OCI-LY1 (cell line): Measurements from ENCODE around the gene HSD17B14.
"Not testable (repeated sequence)": the region's sequence is repeated elsewhere in the genome, so short reads cannot be mapped to it uniquely, and the experiment has no call there.

Experiments
- H2AFZ ChIP-seq: fragments of 200-600 bp; sonication (generic), shearing (Covaris generic); 2 replicates; pipeline ENCODE4 v1.6.0; 2014; ENCODE audit warnings: antibody characterized with exemption, mild to moderate bottlenecking, low read length
- H3F3A ChIP-seq: fragments of 200-600 bp; sonication (generic), shearing (Covaris generic); 2 replicates; pipeline ENCODE4 v1.6.0; 2014; ENCODE audit warnings: mild to moderate bottlenecking, antibody characterized with exemption, low read length, moderate library complexity; ENCODE audit not compliant: insufficient read depth
- H3K27ac ChIP-seq: fragments of 200-600 bp; sonication (generic); 2 replicates; pipeline ENCODE4 v1.5.1; 2014; ENCODE audit warnings: low read length, mixed run types, mild to moderate bottlenecking, low read depth; ENCODE audit not compliant: poor library complexity, severe bottlenecking
- H3K27me3 ChIP-seq: fragments of 200-600 bp; sonication (generic); 2 replicates; pipeline ENCODE4 v1.6.0; 2014; ENCODE audit warnings: antibody characterized with exemption, mild to moderate bottlenecking, low read length, moderate library complexity; ENCODE audit not compliant: insufficient read depth
- H3K36me3 ChIP-seq: fragments of 200-600 bp; sonication (generic); 2 replicates; pipeline ENCODE4 v1.6.1; 2014; ENCODE audit warnings: mild to moderate bottlenecking, antibody characterized with exemption, low read length, moderate library complexity, mixed read lengths; ENCODE audit not compliant: insufficient read depth
- H3K4me1 ChIP-seq: fragments of 200-600 bp; sonication (generic); 2 replicates; pipeline ENCODE4 v1.5.1; 2014; ENCODE audit warnings: mild to moderate bottlenecking, low read length, moderate library complexity; ENCODE audit not compliant: insufficient read depth, severe bottlenecking
- H3K4me2 ChIP-seq: fragments of 200-600 bp; sonication (generic), shearing (Covaris generic); 2 replicates; pipeline ENCODE4 v1.6.1; 2014; ENCODE audit warnings: low read length
- H3K4me3 ChIP-seq: fragments of 200-600 bp; sonication (generic); 2 replicates; pipeline ENCODE4 v1.5.1; 2014; ENCODE audit warnings: low read length, low read depth, mild to moderate bottlenecking, mixed read lengths; ENCODE audit not compliant: poor library complexity, severe bottlenecking
- H3K79me2 ChIP-seq: fragments of 200-600 bp; shearing (Covaris generic); 2 replicates; pipeline ENCODE4 v1.6.1; 2016; ENCODE audit warnings: mixed run types, low read length, mixed read lengths; ENCODE audit not compliant: insufficient read depth
- H3K9ac ChIP-seq: fragments of 200-600 bp; sonication (generic), shearing (Covaris generic); 2 replicates; pipeline ENCODE4 v1.6.1; 2014; ENCODE audit warnings: mild to moderate bottlenecking, low read length, mixed read lengths
- H3K9me2 ChIP-seq: fragments of 200-600 bp; sonication (generic), shearing (Covaris generic); 2 replicates; pipeline ENCODE4 v1.6.1; 2014; ENCODE audit warnings: low read depth, mild to moderate bottlenecking, low read length, mixed read lengths
- H3K9me3 ChIP-seq: fragments of 200-600 bp; shearing (Covaris generic); 2 replicates; pipeline ENCODE4 v1.6.1; 2014; ENCODE audit warnings: low read length, mixed read lengths
- H4K20me1 ChIP-seq: fragments of 200-600 bp; sonication (generic), shearing (Covaris generic); 2 replicates; pipeline ENCODE4 v1.6.0; 2016; ENCODE audit warnings: mild to moderate bottlenecking, low read length; ENCODE audit not compliant: insufficient read depth
- EZH2 ChIP-seq: fragments of 200-600 bp; sonication (generic), shearing (Covaris generic); IDR thresholded peaks from 2 replicates; pipeline ENCODE4 v1.8.0; 2017; ENCODE audit warnings: borderline replicate concordance, mixed run types, mild to moderate bottlenecking, antibody characterized with exemption, low read length, moderate library complexity, mixed read lengths
- TF ChIP-seq, protein P1 (sequence below): fragments of 200-600 bp; sonication (generic), shearing (Covaris generic); IDR thresholded peaks from 2 replicates; pipeline ENCODE4 v1.5.1; 2017; ENCODE audit warnings: mild to moderate bottlenecking, antibody characterized with exemption, low read length, moderate library complexity, mixed read lengths

The HSD17B14 gene

DNA sequence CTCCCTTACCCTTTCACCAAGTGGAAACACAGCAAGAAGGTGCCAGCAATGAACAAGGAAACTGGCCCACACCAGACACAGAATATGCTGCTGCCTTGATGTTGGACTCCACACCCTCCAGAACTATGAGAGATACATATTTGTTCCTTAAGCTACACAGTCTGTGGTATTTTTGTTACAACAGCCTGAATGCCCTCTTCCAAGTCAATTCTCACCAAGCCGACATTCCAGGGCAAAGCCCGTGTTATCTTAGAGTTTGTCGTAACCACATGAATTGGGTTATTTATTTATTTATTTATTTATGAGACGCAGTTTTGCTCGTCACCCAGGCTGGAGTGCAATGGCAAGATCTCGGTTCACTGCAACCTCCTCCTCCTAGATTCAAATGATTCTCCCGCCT is 66.0 kb downstream of the HSD17B14 start:
- Histone ChIP-seq H2AFZ (no peak overlapping the region), H3K36me3 (no peaks in the 10 kb centered on the region), H4K20me1 (no peaks in the 10 kb centered on the region), H3K4me2 (no peak overlapping the region), H3K9me3 (no peaks in the 10 kb centered on the region), H3K79me2 (no peaks in the 10 kb centered on the region), H3F3A (no peaks in the 10 kb centered on the region), H3K4me1 (no peaks in the 10 kb centered on the region), H3K4me3 (no peak overlapping the region), H3K9me2 (no peaks in the 10 kb centered on the region), H3K27ac (no peak overlapping the region), H3K27me3 (no peaks in the 10 kb centered on the region; the same call in 1 of the 2 replicates), H3K9ac (no peak overlapping the region)
- TF ChIP-seq EZH2: no peak
- TF ChIP-seq, protein P1, sequence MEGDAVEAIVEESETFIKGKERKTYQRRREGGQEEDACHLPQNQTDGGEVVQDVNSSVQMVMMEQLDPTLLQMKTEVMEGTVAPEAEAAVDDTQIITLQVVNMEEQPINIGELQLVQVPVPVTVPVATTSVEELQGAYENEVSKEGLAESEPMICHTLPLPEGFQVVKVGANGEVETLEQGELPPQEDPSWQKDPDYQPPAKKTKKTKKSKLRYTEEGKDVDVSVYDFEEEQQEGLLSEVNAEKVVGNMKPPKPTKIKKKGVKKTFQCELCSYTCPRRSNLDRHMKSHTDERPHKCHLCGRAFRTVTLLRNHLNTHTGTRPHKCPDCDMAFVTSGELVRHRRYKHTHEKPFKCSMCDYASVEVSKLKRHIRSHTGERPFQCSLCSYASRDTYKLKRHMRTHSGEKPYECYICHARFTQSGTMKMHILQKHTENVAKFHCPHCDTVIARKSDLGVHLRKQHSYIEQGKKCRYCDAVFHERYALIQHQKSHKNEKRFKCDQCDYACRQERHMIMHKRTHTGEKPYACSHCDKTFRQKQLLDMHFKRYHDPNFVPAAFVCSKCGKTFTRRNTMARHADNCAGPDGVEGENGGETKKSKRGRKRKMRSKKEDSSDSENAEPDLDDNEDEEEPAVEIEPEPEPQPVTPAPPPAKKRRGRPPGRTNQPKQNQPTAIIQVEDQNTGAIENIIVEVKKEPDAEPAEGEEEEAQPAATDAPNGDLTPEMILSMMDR: no peak

DNA sequence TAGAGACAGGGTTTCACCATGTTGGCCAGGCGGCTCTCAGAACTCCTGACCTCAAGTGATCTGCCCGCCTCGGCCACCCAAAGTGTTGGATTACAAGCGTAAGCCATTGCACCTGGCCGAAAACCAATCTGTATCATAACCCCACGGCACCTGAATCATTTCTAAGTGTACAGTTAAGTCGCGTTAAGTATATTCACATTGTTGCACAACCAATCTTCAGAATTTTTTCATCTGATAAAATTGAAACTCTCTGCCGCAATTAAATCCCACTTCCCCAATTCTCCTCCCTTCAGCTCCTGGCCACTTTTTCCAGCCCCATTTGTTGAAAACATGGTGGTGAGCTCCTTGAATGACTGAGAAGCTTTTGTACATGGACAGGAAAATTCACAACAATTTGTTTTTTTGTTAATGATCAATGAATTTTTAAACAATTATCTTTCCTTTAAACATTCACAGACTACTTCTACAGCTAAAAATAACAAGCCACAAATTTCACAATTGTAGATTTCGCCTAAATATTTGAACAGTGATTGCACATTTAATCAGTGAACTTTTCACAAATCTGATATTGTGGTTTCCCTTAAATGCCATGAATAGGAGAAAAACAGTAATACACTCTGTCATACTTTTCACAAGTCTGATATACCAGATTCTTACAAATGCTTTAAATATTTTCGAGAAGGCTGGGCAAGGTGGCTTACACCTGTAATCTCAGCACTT is 67.1 kb downstream of the HSD17B14 start:
- Histone ChIP-seq H2AFZ (no peak overlapping the region), H3K9me2 (no peaks in the 10 kb centered on the region), H3K27me3 (no peaks in the 10 kb centered on the region; the same call in 1 of the 2 replicates)

DNA sequence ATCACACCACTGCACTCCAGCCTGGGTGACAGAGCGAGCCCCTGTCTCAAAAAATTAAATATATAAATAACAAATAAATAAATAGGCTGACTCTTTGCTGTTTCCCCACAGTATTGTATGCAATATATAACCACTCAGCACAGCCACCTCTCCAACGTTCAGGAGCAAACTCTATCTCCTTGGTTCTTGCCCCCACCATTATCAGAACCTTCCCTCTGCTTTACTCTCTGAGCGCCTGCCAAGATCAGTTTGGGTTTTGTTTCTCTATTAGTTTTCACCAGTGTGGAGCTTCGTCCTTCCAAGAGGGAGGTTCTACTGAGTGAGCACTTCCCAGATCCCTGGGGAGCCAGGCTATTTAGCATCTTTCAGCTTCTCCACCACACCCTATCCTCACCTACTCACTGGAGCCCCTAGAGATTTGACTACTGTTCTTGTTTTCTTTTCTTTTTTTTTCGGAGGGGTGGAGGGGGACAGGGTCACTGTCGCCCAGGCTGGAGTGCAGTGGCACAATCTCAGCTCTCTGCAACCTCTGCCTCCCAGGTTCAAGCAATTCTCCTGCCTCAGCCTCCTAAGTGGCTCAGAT is 68.0 kb downstream of the HSD17B14 start:
- not testable (repeated sequence) for H3K27me3 ChIP-seq, H3K4me1 ChIP-seq, H3K9ac ChIP-seq, H4K20me1 ChIP-seq, H2AFZ ChIP-seq, H3K36me3 ChIP-seq, H3K79me2 ChIP-seq, H3K9me3 ChIP-seq, H3K9me2 ChIP-seq, H3K4me3 ChIP-seq, H3K4me2 ChIP-seq, H3F3A ChIP-seq, H3K27ac ChIP-seq

More for the DNA sequence above, 67.1 kb downstream of the HSD17B14 start:
- Histone ChIP-seq H3K4me3 (no peak overlapping the region), H3K4me2 (no peak overlapping the region), H3K4me1 (no peaks in the 10 kb centered on the region), H3K79me2 (no peaks in the 10 kb centered on the region), H3K9ac (no peak overlapping the region), H3K9me3 (no peaks in the 10 kb centered on the region), H3F3A (no peaks in the 10 kb centered on the region), H3K36me3 (no peaks in the 10 kb centered on the region), H3K27ac (no peak overlapping the region), H4K20me1 (no peaks in the 10 kb centered on the region)
- no peak for TF ChIP-seq EZH2
- TF ChIP-seq, protein P1: no peak

DNA sequence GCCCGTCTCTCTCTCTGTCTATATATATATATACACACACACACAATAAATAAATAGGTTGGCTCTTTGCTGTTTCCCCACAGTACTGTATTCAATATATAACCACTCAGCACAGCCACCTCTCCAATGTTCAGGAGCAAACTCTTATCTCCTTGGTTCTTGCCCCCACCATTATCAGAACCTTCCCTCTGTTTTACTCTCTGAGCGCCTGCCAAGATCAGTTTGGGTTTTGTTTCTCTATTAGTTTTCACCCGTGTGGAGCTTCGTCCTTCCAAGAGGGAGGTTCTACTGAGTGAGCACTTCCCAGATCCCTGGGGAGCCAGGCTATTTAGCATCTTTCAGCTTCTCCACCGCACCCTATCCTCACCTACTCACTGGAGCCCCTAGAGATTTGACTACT is 70.5 kb downstream of the HSD17B14 start:
- H3K4me1 ChIP-seq, H3K27ac ChIP-seq, H3K9me3 ChIP-seq, H4K20me1 ChIP-seq, H2AFZ ChIP-seq, H3K9ac ChIP-seq, H3F3A ChIP-seq, H3K27me3 ChIP-seq, H3K36me3 ChIP-seq, H3K9me2 ChIP-seq, H3K79me2 ChIP-seq, H3K4me3 ChIP-seq, H3K4me2 ChIP-seq: not testable (repeated sequence)
